ENCODE data around the gene FCN3. TPM values are rescaled to one million over a fixed set of nuclear protein-coding genes. Genes with fewer than 3 reads are reported as not detected.

FCN3 gene
- not detected in 2 replicates for total RNA-seq
- long read RNA-seq: 0 reads

DNA sequence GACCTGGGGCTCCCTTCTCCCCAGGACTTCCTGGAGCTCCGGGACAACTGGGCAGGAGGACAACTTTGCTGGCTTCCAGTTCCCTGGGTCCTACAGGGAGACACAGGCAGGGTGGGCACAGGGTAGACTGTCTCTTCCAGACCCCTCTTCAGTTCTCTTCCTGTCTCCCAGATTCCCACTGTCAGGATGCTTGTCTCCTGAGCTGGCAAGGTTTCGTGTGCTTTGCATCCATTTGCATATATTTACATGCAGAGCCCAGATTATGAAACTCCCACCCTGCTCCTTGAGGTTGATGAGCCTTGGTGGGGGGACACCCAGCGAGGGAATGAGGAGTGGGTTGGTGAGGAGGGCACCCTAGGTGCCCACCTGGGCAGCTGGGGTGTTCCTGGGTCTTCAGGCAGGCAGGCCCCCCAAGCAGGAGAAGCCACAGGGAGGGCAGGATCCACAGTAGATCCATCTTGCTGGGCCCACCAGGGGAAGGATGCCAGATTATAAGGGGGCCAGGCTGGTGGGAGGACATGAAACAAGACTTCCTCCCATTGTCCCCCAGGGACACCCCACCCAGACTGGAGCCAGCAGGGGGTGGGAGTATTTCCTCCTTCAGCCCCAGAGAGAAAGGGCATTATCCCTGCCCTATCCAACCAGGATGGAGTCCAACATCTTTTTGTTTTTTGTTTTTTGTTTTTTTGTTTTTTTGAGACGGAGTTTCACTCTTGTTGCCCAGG lies at the start of gene FCN3:
Gene FCN3, minus strand, starts transcription at position 463 of the 725 bp plus-strand sequence. Its CDS starts 6 bp downstream, at position 457.
- H3K27me3 Mint-ChIP-seq (ENCODE audit: low read depth): no peaks in the 10 kb centered on the region
- DNase-seq (ENCODE audit: low read depth, low spot score): no peak
- no peaks in the 10 kb centered on the region for H3K36me3 Mint-ChIP-seq (ENCODE audit: low read depth)
- no peaks in the 10 kb centered on the region for H3K4me1 Mint-ChIP-seq
- no peak within 1 kb of the TSS for H3K4me3 Mint-ChIP-seq
- H3K9me3 Mint-ChIP-seq: no peaks in the 10 kb centered on the region
- H3K27ac Mint-ChIP-seq (ENCODE audit: unreplicated experiment): no peak within 1 kb of the TSS
- TF ChIP-seq, protein P1, sequence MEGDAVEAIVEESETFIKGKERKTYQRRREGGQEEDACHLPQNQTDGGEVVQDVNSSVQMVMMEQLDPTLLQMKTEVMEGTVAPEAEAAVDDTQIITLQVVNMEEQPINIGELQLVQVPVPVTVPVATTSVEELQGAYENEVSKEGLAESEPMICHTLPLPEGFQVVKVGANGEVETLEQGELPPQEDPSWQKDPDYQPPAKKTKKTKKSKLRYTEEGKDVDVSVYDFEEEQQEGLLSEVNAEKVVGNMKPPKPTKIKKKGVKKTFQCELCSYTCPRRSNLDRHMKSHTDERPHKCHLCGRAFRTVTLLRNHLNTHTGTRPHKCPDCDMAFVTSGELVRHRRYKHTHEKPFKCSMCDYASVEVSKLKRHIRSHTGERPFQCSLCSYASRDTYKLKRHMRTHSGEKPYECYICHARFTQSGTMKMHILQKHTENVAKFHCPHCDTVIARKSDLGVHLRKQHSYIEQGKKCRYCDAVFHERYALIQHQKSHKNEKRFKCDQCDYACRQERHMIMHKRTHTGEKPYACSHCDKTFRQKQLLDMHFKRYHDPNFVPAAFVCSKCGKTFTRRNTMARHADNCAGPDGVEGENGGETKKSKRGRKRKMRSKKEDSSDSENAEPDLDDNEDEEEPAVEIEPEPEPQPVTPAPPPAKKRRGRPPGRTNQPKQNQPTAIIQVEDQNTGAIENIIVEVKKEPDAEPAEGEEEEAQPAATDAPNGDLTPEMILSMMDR (conservative IDR thresholded peaks at IDR 0.05): no peak

DNA sequence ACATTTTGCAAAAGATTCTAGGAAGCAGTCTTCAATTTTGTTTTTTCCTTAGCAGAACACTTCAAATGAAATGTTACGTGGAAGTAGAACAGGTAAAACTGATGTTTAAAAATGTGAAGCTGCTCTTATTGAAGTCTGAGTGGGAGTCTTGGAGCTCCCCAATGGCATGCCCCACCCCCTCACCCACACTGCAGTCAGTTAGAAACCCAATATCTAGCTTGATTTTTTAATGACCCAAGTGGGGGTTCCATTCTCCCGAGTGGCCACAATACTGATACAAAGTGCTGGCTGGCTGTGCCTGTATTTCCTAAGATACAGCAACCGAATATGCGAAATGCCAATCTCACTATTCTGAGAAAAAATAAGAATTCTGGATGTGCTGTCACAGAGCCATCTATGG lies 49.1 kb upstream of the FCN3 start:
- no peak for DNase-seq (ENCODE audit: low read depth, low spot score)
- TF ChIP-seq, protein P1 (conservative IDR thresholded peaks at IDR 0.05): no peak
- H3K4me1 Mint-ChIP-seq: peaks cover 26% of the 10 kb centered on the region
- H3K36me3 Mint-ChIP-seq (ENCODE audit: low read depth): peaks cover 6% of the 10 kb centered on the region
- no peak overlapping the region for H3K27ac Mint-ChIP-seq (ENCODE audit: unreplicated experiment)
- no peaks in the 10 kb centered on the region for H3K9me3 Mint-ChIP-seq
- H3K4me3 Mint-ChIP-seq: no peak overlapping the region
- H3K27me3 Mint-ChIP-seq (ENCODE audit: low read depth): no peaks in the 10 kb centered on the region

DNA sequence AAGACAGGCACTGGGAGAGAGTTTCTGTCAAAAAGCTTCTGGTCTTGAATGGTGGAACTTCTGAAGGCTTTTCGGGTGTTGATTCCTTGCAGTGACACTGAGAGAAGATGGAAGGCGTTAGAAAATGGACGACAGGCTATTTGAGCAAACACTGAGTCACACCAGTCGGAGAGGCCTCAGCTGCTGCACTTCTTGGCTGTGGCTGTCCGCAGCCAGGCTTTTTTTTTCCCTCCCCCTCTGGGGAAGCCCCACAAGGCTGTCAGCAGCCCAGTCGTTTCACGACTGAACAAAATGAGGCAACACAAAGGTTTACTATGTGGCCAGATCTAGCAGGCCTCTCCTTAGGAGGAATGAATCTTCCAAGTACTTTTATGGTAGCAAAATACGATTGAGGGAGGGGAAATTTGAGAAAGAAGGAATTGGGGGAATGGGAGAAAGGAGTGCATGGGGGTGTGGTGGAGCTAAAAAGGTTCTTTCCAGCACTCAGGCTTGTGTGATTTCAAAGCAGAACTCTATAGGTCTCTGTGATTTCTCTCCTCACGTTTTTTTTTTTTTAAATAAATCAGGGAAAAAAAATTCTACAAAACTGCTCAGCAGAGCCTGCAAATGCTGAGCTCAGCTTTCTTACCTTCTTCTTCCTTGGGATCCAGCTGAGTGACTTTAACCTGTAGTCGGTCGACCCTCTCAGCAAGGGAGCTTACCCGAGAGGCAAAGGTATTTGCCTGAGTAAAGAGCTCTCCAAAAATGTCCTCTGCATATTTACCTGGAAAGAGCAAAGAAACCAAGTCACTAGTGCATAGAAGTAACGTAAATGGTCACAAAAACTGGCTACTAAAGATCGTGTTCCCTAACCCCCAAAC lies 43.9 kb upstream of the FCN3 start:
- Mint-ChIP-seq H3K27me3 (ENCODE audit: low read depth) (no peaks in the 10 kb centered on the region), H3K36me3 (ENCODE audit: low read depth) (peaks cover 16% of the 10 kb centered on the region), H3K27ac (ENCODE audit: unreplicated experiment) (peak overlapping the region; percentile 94), H3K4me1 (peaks cover 39% of the 10 kb centered on the region), H3K9me3 (no peaks in the 10 kb centered on the region), H3K4me3 (peak overlapping the region; percentile 26)
- no peak for DNase-seq (ENCODE audit: low read depth, low spot score)
- TF ChIP-seq, protein P1 (conservative IDR thresholded peaks at IDR 0.05): no peak

DNA sequence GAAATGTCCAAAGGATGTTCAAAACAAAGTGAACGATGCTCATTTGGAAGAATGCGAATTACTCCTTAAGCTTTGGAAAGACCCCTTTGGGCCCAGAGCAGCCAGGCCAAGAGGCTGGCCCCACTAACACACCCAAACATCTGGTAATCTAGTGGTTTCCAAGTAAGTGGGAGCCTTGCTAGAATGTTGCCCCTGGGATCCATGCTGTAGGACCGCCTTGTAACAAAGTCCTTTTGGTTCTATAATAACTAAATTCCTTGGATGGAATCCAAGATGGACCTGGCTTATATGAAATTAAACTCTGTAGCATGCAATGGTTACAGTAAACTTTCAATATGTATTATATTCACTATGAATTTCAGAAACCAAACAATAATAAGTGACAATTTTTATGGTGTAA lies 43.1 kb upstream of the FCN3 start:
- no peak overlapping the region for H3K27ac Mint-ChIP-seq (ENCODE audit: unreplicated experiment)
- TF ChIP-seq, protein P1 (conservative IDR thresholded peaks at IDR 0.05): no peak
- H3K27me3 Mint-ChIP-seq (ENCODE audit: low read depth): no peaks in the 10 kb centered on the region
- no peak overlapping the region for H3K4me3 Mint-ChIP-seq
- peaks cover 20% of the 10 kb centered on the region for H3K36me3 Mint-ChIP-seq (ENCODE audit: low read depth)
- no peak for DNase-seq (ENCODE audit: low read depth, low spot score)
- H3K9me3 Mint-ChIP-seq: no peaks in the 10 kb centered on the region
- H3K4me1 Mint-ChIP-seq: peaks cover 39% of the 10 kb centered on the region

DNA sequence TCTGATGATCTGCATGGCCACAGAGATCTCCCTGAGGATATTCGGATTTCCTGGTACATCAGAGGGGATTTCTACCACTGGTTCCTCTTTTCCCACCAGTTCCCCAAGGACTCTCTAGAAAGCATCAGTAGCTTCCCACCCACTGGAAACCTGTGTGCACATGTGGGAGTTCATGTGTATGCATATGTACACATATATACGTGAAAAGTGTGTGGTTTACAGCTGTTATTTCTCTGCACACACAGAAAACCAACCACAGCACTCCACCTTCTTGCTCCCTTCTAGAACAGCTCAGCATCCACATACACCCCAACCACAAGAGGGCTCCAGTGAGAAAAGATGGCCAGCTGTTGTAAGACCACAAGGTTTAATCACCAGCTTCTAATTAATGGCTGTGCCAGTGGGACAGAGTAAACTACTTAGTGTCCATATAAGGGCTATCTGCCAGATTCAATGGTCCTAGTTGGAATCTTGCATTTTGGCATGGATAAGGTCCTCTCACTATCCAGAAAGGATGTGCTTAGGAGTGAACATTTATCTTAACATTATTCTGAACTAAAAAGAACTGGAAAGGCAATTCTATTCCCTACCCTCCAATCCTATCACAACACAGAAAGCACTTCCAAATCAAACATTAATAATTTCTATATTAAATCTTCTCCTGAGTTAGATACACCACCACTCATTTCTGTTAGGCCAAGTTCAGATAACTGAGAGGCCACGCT lies 41.9 kb upstream of the FCN3 start:
- Mint-ChIP-seq H3K4me1 (peaks cover 35% of the 10 kb centered on the region), H3K4me3 (no peak overlapping the region), H3K27me3 (ENCODE audit: low read depth) (no peaks in the 10 kb centered on the region), H3K36me3 (ENCODE audit: low read depth) (peaks cover 24% of the 10 kb centered on the region), H3K9me3 (no peaks in the 10 kb centered on the region), H3K27ac (ENCODE audit: unreplicated experiment) (no peak overlapping the region)
- TF ChIP-seq, protein P1 (conservative IDR thresholded peaks at IDR 0.05): peak; percentile 70
- DNase-seq (ENCODE audit: low read depth, low spot score): no peak

Measured in neural crest cell (in vitro differentiated cells).